ENCODE results near the gene COPE.
"Not testable (repeated sequence)": the region's sequence is repeated elsewhere in the genome, so short reads cannot be mapped to it uniquely, and the experiment has no call there.

The COPE gene

DNA sequence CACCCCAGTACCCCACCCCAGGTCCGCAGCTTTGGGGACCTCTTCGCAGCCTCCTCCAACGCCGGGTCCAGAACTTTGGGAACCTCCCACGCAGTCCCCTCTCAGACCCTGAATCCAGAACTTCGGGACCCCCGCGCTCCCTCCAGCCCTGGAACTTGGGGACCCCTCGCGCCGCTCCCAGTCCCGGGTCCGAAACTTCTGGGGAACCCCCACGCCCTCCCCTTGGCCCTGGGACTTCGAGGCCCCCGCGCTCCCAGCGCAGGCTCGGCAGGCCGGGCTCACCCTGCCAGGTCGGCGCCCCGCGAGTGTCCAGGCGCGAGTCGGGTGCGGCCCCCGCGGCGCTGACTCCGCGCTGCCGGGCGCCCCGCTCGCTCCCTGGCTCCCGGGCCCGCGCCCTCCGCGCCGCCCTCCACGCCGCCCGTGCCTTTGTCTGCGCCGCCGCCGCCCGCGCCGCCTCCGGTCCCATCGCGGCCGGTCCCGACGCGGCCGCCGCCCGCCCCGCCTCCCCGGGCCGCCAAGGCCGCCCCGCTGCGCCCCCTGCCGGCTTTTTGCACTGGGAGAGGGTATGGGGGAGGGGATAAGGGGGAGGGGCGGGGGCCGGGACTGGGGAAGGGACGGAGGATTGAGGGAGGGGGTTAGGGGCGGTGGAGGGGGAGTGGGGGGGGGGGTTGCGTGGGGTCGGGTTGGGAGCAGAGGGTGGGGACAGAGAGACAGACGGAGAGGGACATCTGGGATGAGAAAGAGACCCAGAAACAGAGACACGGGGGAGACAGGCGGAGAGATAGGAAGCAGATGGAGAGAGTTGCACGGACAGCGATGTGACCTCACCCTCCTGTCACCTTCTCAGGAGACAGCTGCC is 21.8 kb upstream of the COPE start, which contains the start of gene HOMER3:
HOMER3 (minus strand) TSS at position 449 of the 859 bp plus-strand sequence. CDS start 2,235 bp downstream, outside the sequence.
- DNase-seq (ENCODE audit: low spot score) = peak; percentile 46

DNA sequence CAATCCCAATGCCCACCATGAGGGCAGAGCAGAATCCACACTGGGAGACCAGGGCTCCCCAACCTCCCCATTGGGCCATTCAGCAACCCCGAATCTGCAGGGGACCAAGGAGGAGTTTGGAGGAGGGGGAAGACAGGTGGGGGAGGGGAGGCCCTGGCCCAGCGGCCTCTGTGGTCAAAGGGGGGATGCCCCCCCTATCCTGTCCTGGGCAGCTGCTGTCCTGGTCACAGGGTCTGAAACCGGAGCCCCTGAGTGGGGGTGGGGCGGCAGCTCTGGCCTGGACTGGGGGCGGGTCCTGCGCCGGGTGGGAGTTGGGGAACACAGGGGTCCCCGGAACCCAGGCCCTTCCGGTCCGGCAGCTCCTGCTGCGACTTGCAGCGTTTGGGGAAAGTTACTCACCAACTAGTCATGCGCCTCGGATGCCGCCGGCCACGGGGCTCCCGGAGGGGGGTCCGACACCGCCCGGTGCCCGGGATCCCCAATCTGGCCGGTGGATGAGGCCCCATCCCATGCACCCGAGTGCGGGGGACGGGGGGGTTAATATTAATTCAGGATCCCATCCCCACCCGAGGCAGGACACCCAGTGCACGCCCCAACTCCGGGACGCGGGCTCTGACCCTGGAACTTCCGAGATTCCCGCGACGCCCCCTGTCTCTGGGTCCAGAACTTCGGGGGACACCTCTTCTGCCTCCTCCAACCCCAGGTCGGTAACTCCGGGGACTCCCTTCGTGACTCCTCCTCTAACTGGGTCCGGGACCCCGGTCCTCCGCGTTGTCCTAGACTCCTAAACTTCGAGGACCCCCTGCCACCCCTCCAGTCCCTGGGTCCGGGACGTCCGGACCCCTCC is 21.0 kb upstream of the COPE start:
- no peak for DNase-seq (ENCODE audit: low spot score)

DNA sequence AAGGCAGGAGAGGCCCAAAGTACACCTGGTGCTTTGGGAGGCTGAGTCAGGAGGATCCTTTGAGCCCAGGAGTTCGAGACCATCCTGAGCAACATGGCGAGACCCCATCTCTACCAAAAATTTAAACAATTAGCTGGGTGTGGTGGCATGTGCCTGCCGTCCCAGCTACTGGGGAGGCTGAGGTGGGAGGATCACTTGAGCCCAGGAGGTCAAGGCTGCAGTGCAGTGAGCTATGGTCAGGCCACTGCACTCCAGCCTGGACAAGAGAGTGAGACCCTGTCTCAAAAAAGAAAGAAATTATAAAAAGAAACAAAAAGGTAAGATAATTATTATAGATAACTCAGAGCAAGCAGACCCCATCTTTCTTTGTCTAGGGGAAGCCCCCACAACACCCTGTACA is 20.0 kb upstream of the COPE start:
- no peak for DNase-seq (ENCODE audit: low spot score)

DNA sequence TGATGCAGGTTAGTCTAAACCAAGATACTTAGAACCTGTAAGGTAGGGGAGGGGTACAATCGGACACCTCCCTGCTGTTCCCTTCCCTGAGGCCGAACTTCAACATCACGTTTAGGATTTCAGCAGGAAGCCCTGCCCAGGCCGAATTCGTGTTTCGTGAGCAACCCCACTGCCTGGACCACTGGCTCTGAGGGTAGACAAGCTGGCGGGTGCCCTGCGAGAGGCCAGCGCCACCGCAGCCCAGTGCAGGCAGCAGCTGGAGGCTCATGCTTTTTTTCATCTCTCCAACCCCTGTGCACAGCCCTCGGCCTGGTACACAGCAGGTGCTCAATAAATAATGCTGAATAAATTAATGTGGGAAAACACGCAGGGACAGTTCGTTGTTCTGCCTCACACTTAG is 14.1 kb upstream of the COPE start:
- DNase-seq (ENCODE audit: low spot score) = no peak

DNA sequence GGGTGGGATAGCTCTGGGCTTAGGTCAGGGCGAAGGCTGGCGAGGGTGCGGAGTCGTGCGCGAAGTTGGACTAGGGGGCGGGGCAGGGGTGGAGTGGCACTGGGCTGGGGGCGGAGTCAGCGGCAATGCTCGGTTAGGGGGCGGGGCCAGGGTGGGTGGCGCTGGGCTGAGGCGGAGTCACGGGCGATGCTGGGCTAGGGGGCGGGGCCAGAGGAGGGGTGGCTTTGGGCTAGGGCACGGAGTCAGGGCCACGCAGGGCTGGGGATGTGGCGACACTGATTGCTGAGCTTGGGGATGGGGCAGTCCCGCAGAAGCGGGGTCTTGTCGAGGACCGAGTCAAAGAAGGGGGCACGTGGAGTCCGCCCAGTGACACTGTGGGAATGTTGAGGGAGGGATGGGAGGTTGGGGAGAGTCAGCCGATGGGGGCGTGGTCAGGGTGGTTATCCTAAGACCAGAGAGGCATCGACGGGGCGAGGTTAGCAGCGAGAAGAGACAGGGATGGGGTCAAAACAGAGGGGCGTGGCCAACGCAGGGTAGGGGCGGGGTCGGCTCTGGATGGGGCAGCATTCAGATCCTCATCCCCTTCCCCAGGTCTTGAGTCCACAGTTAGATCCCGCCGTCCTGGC is 13.1 kb upstream of the COPE start:
- DNase-seq (ENCODE audit: low spot score) = peak; percentile 56

DNA sequence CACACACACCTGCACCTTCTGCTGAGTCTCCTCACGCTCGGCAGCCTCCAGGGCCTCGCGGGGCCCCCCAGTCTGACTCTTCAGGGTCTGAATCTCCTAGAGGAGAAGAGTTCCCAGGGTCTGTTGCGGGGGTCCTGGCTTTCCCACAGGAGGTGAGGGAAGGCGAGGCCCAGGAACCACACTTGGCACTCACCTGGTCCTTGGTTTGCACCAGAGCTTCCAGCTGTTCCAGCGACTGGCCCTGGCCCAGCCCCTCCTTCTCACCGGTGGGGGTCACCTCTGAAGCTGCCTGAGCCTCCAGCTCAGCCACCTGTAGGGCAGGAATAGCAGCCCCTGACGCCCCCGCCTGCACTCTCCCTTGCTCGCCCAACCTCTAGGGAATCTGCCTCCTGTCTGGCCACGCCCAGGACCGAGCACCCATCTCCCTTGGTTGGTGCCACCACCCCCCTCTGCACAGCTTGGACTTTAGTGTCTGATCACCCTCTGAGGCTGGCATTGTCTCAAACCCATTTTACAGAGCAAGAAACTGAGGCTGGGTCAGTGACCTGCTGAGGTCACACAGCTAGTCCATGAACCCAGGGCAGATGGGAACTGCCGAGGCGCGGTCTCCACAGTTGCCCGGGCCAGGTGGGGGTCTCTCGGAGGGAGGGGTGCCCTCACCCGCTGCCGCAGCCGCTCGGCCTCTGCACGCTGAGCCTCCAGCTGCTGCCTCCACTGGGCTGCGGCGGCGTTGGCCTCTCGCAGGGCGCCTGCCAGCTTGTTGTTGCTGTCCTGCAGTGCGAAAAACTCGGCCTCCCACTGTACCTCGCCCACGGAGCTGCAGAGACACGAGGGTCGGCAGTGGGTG is 12.4 kb upstream of the COPE start:
- DNase-seq (ENCODE audit: low spot score) = no peak

DNA sequence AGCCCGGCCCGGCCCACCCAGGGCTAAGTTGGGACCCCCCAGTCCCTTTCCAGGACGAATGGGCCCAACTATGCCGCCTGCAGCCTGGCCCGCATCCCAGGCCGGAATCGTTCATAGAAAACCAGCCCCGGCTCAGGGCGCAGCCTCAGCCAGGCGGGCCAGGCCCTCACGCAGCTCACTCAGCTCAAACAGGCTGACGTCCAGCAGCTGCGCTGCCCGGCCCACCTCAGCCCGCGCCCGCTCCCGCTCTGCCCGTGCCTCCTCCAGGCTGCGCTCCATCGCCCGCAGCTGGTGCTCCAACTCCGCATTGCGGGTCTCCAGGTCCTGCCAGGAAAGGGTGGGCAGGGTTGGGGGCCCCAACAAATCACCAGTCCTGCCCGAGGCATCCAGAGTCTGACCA is 10.1 kb upstream of the COPE start:
- no peak for DNase-seq (ENCODE audit: low spot score)

DNA sequence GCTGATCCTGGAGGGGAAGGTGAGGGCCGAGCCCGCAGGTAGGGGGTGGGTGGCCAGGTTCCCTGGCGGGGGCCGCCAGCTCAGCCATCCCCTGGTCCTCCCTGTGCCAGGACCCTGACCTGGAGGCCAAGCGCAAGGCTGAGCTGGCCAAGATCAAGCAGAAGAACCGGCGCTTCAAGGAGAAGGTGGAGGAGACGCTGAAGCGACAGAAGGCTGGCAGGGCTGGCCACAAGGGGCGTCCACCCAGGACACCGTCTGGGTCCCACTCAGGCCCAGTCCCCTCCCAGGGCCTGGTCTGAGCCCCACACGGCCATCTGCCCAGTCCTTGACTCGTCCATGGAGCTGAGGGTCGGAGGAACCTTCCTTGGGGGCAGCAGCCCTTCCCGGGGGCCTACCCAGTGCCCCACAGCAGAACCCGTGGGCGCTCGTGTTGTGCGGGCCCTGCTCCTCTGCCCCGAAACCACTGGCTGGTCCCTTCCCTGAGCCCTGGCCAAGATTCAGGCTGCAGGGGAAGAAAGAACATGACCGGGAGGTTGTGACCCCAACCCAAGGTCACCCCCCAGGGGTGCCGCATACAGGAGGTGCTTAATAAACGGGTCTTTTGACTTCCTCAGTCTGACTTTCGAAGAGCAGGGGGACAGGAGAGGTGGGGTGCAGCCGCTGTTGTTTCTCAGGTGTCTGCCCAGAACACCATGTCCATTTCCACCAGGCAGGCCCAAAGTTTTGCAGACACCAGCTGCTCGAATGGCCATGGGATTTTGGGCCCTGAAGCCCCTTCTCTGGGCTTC is 9.0 kb upstream of the COPE start:
- DNase-seq (ENCODE audit: low spot score) = no peak

DNA sequence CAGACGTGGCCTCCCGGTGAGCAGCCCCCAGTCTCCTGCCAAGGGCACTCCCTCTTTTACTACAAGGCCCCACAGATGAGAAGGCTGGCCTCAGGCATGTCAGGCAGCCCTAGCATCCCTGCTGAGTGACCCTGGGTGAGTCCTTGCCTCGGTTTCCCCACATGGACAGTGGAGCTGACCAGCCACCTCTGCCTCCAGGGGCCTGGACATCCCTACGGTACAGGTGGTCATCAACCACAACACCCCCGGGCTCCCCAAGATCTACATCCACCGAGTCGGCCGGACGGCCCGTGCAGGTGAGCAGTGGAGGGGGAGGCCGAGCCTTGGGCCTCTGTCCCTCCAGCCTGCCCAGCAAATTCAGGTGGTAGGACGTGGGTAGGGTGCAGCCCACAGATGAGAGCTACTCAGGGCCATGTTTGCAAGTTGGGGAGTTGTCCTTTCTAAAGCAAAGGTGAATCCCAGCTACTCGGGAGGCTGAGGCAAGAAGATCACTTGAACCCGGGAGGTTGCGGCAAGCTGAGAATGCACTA is 5.6 kb upstream of the COPE start:
- DNase-seq (ENCODE audit: low spot score) = no peak

DNA sequence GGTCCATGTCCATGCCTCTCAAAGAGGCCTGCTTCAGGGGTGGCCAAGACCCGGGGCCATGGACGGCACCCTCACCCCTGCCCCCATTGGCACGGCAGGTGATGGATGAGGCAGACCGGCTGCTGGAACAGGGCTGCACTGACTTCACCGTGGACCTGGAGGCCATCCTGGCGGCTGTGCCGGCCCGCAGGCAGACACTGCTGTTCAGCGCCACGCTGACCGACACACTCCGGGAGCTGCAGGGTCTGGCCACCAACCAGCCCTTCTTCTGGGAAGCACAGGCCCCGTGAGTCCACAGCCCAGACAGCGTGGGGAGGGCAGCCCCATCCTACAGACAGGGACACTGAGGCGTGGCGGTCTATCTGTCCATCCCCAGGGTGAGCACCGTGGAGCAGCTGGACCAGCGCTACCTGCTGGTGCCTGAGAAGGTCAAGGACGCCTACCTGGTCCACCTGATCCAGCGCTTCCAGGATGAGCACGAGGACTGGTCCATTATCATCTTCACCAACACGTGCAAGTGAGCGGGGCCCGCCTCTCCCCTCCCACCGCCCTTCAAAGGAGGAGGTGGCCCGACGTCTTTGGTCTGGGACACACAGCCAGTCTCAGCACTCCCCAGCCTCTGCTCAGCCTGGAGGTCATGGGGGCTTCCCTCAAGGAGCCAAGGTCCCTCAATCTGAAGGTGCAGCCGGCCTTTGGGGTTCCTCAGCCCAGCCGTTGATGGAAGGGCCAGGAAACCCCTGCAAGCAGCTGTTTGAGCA is 3.2 kb upstream of the COPE start:
- no peak for DNase-seq (ENCODE audit: low spot score)

DNA sequence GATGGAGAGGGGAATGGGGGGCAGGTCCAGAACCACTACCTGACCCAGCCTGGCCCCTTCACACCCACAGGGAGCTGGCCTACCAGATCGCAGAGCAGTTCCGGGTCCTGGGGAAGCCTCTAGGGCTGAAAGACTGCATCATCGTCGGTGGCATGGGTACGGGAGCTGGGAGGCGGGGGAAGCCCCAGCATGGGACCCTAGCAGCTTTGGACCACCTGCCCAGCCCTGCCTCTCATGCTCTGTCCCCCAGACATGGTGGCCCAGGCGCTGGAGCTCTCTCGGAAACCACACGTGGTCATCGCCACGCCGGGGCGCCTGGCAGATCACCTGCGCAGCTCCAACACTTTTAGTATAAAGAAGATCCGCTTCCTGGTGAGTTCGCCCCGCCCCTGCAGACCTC is 2.4 kb upstream of the COPE start:
- no peak for DNase-seq (ENCODE audit: low spot score)

DNA sequence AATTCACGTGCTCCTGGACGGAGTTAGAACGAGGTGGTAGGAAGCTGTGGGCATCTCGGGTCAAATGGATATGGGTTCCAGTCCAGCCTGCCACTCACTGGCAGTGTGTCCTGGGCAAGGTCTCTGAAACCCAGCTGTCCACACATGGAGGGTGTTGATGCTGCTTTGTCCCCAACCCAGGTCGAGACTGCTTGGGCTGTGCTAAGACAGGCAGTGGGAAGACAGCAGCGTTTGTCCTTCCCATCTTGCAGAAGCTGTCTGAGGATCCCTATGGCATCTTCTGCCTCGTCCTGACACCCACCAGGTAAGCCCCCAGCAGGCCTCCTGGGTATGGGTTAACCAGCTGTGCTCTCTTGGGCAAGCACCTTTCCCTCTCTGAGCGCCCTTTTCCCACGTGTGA is 1.2 kb upstream of the COPE start:
- DNase-seq (ENCODE audit: low spot score) = no peak

DNA sequence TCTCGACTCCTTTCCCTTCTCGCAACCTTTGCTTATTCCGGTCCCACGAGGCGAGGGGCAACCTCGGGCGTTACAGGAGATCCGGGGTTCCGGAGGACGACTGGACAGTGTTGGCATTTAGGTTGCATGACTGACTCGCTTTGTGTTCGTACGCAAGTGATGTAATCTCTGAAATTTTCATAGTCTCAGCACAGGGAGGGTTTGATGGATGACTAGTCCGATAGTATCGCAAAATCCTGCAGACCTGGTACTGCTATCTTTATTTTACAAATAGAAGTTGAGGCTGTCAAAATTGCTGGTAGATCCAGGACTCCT is 670 bp upstream of the COPE start:
- DNase-seq (ENCODE audit: low spot score) = no peak

DNA sequence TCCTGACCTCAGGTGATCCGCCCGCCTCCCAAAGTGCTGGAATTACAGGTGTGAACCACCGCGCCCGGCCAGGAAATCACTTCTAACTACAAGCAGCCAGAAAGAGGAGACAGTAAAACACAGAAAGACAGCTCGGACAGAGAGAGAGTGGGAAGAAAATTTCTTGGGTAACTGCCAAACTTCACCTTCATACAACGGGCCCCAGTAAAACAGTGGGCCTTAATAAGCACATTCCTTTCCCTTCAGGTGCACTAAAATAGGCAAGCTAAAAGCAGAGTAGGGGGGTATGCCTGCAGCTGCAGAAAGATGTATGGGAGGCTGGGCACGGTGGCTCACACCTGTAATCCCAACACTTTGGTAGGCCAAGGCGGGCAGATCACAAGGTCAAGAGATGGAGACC is 1.6 kb downstream of the COPE start:
- not testable (repeated sequence) for DNase-seq (ENCODE audit: low spot score)

DNA sequence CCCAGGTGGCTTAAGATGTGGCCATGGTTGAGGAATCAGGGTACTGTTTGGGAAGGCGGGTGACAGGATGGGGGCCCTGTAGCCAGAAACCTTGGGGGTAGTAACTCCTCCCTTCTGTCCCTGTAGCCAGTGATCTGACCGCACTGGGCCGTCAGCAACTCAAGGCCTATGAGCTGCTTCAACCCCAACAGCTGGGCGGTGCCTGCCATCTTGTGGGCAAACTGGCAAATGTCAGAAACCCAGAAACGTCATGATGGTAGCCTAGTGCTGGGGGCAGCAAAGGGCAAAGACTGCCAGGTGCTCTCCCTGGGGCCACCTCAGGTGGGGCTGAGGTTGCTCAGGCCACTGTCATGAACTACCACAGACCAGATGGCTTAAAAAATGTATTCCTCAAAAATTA is 3.5 kb downstream of the COPE start:
- DNase-seq (ENCODE audit: low spot score) = peak; percentile 43

DNA sequence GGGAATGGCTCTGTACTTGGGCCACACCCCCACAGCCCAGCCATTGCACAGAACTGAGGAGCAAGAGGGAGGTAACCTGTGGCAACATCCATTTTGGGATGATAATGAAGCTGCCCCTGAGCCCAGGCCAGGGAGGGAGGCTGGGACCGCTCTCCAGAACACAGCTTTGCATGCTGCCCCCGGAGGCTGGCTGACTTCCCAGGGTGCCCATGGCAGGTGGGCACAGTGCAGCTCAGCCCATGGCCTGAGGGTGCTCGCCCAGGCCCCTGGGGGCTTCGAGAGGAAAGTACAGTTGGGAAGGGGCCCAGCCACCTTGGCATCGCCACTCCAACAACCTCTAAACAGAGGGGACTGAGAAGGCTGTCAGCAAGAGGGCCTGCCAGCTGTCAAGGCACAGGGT is 5.7 kb downstream of the COPE start:
- DNase-seq (ENCODE audit: low spot score) = no peak

DNA sequence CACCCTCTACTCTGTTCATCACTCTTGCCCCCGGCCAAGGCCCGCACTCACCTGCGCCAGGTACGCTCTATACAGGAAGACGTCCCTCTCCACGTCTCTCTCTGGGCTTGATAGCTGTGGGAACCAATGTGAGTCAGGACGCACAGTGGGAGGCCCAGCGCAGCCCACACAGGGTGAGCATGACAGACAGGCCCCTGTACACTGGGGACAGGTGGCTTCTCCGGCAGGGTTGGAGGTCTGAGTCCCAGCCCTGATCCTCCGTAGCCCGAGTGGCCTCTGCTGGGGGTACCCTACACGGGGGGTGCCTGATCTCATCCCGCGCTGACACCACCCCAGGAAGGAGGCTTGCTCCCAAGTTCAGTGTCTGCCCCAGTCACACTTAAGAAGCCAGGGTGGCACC is 6.3 kb downstream of the COPE start:
- no peak for DNase-seq (ENCODE audit: low spot score)

DNA sequence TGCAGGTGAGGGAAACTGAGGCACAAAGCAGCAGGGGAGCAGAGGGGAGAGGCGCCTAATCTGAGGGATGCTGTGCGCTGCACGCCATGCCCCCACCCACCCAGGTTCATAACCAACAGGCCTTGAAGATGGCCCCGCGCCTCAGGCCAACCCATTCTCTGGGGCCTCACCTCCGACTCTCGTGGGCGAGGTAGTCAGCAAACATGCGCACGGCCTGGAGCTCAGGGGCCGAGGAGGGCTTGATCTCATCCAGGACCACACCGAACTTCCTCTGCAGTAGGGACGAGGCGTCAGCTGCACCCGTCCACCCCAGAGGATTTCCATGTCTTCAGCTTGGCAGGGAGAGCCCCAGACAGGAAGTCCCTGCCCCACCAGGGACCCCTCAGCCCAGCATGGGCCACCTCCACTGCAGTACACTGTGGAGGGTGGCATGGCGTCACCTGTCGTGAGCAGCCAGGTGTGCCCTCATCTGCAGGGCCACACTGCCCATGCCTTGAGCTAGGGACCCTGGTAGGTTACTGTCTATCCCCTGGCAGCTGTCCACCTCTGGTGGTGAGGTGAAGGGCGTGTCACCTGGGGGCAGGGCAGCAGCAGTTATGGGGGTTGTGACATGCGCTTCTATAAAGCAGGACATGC is 8.3 kb downstream of the COPE start:
- DNase-seq (ENCODE audit: low spot score) = no peak

DNA sequence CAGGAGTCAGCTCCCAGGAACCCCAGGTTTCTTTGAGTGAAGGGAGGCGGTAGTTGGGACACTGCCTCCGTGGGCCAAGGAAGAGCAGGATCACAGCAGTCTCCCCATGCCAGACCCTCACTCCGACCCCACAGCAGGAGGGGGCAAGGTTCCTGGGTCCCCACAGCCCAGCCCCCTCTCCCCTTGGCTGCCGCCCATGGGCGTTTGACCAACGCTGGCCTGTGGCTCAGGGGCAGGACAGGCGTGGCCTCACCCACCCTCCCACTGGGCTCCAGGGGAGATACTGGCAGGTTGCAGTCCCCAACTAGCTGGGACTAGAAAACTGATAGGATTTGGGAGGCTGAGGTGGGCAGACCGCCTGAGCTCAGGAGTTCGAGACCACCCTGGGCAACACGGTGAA is 9.2 kb downstream of the COPE start:
- DNase-seq (ENCODE audit: low spot score) = no peak

Data from SW480 (cell line).